ENCODE data around the gene FSIP1.

Gene FSIP1

GRCh38 chr15:39610665-39611064 is 172.0 kb downstream of the FSIP1 start:
- Mint-ChIP-seq H3K4me1 (ENCODE audit: low read depth) (peaks cover 7% of the 10 kb centered on the region), H3K27ac (no peak overlapping the region), H3K27me3 (no peaks in the 10 kb centered on the region), H3K9me3 (peaks cover 27% of the 10 kb centered on the region), H3K36me3 (ENCODE audit: low read depth) (peaks cover 6% of the 10 kb centered on the region), H3K4me3 (no peak overlapping the region)

- H3K27ac Mint-ChIP-seq: no peak overlapping the region
- peaks cover 7% of the 10 kb centered on the region for H3K4me1 Mint-ChIP-seq (ENCODE audit: low read depth)
These were observed 173.3 kb downstream of the FSIP1 start for GRCh38 chr15:39609166-39609916.

GRCh38 chr15:39608185-39609139 is 174.2 kb downstream of the FSIP1 start:
- peaks cover 7% of the 10 kb centered on the region for H3K4me1 Mint-ChIP-seq (ENCODE audit: low read depth)
- no peak overlapping the region for H3K4me3 Mint-ChIP-seq
- peaks cover 24% of the 10 kb centered on the region for H3K9me3 Mint-ChIP-seq
- peaks cover 6% of the 10 kb centered on the region for H3K36me3 Mint-ChIP-seq (ENCODE audit: low read depth)
- no peak overlapping the region for H3K27ac Mint-ChIP-seq
- no peaks in the 10 kb centered on the region for H3K27me3 Mint-ChIP-seq

More at GRCh38 chr15:39609166-39609916, 173.3 kb downstream of the FSIP1 start:
- no peaks in the 10 kb centered on the region for H3K27me3 Mint-ChIP-seq
- peaks cover 6% of the 10 kb centered on the region for H3K36me3 Mint-ChIP-seq (ENCODE audit: low read depth)
- no peak overlapping the region for H3K4me3 Mint-ChIP-seq
- peaks cover 24% of the 10 kb centered on the region for H3K9me3 Mint-ChIP-seq

GRCh38 chr15:39605146-39605545 is 177.5 kb downstream of the FSIP1 start:
- peaks cover 9% of the 10 kb centered on the region for H3K9me3 Mint-ChIP-seq
- H3K36me3 Mint-ChIP-seq (ENCODE audit: low read depth): no peaks in the 10 kb centered on the region
- no peak overlapping the region for H3K27ac Mint-ChIP-seq
- H3K27me3 Mint-ChIP-seq: no peaks in the 10 kb centered on the region
- H3K4me1 Mint-ChIP-seq (ENCODE audit: low read depth): peaks cover 7% of the 10 kb centered on the region
- H3K4me3 Mint-ChIP-seq: no peak overlapping the region

GRCh38 chr15:39602143-39602542 is 180.5 kb downstream of the FSIP1 start:
- Mint-ChIP-seq H3K4me1 (ENCODE audit: low read depth) (no peaks in the 10 kb centered on the region), H3K27ac (no peak overlapping the region), H3K27me3 (no peaks in the 10 kb centered on the region), H3K9me3 (no peaks in the 10 kb centered on the region), H3K36me3 (ENCODE audit: low read depth) (no peaks in the 10 kb centered on the region), H3K4me3 (no peak overlapping the region)

- H3K4me3 Mint-ChIP-seq: no peak overlapping the region
- H3K4me1 Mint-ChIP-seq (ENCODE audit: low read depth): no peaks in the 10 kb centered on the region
- no peaks in the 10 kb centered on the region for H3K9me3 Mint-ChIP-seq
- no peak overlapping the region for H3K27ac Mint-ChIP-seq
- no peaks in the 10 kb centered on the region for H3K27me3 Mint-ChIP-seq
- H3K36me3 Mint-ChIP-seq (ENCODE audit: low read depth): no peaks in the 10 kb centered on the region
These were observed 182.8 kb downstream of the FSIP1 start for GRCh38 chr15:39599871-39600270.

GRCh38 chr15:39598958-39599845 is 183.4 kb downstream of the FSIP1 start:
- H3K4me3 Mint-ChIP-seq: no peak overlapping the region
- no peaks in the 10 kb centered on the region for H3K27me3 Mint-ChIP-seq
- H3K4me1 Mint-ChIP-seq (ENCODE audit: low read depth): peaks cover 2% of the 10 kb centered on the region
- no peak overlapping the region for H3K27ac Mint-ChIP-seq
- H3K36me3 Mint-ChIP-seq (ENCODE audit: low read depth): no peaks in the 10 kb centered on the region
- H3K9me3 Mint-ChIP-seq: no peaks in the 10 kb centered on the region

GRCh38 chr15:39598186-39598850 is 184.3 kb downstream of the FSIP1 start:
- Mint-ChIP-seq H3K9me3 (no peaks in the 10 kb centered on the region), H3K36me3 (ENCODE audit: low read depth) (peaks cover 4% of the 10 kb centered on the region), H3K27me3 (no peaks in the 10 kb centered on the region), H3K4me3 (no peak overlapping the region), H3K4me1 (ENCODE audit: low read depth) (peaks cover 8% of the 10 kb centered on the region), H3K27ac (no peak overlapping the region)

- Mint-ChIP-seq H3K36me3 (ENCODE audit: low read depth) (peaks cover 4% of the 10 kb centered on the region), H3K9me3 (no peaks in the 10 kb centered on the region), H3K4me1 (ENCODE audit: low read depth) (peaks cover 8% of the 10 kb centered on the region), H3K27me3 (no peaks in the 10 kb centered on the region), H3K27ac (no peak overlapping the region), H3K4me3 (no peak overlapping the region)
These were observed 184.9 kb downstream of the FSIP1 start for GRCh38 chr15:39597751-39598185.

- Mint-ChIP-seq H3K4me3 (no peak overlapping the region), H3K27me3 (no peaks in the 10 kb centered on the region), H3K4me1 (ENCODE audit: low read depth) (peaks cover 8% of the 10 kb centered on the region), H3K27ac (no peak overlapping the region), H3K36me3 (ENCODE audit: low read depth) (peaks cover 4% of the 10 kb centered on the region), H3K9me3 (no peaks in the 10 kb centered on the region)
These were observed 185.3 kb downstream of the FSIP1 start for GRCh38 chr15:39597336-39597735.

- peaks cover 8% of the 10 kb centered on the region for H3K4me1 Mint-ChIP-seq (ENCODE audit: low read depth)
These were observed 186.1 kb downstream of the FSIP1 start for GRCh38 chr15:39596358-39597051.

GRCh38 chr15:39595338-39596221 is 187.1 kb downstream of the FSIP1 start:
- Mint-ChIP-seq H3K36me3 (ENCODE audit: low read depth) (peaks cover 4% of the 10 kb centered on the region), H3K9me3 (no peaks in the 10 kb centered on the region), H3K4me1 (ENCODE audit: low read depth) (peaks cover 8% of the 10 kb centered on the region), H3K4me3 (no peak overlapping the region), H3K27me3 (no peaks in the 10 kb centered on the region), H3K27ac (no peak overlapping the region)

More at GRCh38 chr15:39596358-39597051, 186.1 kb downstream of the FSIP1 start:
- H3K27me3 Mint-ChIP-seq: no peaks in the 10 kb centered on the region
- H3K27ac Mint-ChIP-seq: no peak overlapping the region
- H3K9me3 Mint-ChIP-seq: no peaks in the 10 kb centered on the region
- peaks cover 4% of the 10 kb centered on the region for H3K36me3 Mint-ChIP-seq (ENCODE audit: low read depth)
- H3K4me3 Mint-ChIP-seq: no peak overlapping the region
